Measurements from ENCODE around the gene TMEM121B. TPM values are rescaled to one million over a fixed set of nuclear protein-coding genes. Genes with fewer than 3 reads are reported as not detected.

Gene TMEM121B
- polyA plus RNA-seq, 1 of the 3 experiments (the other 2 are of a cell fraction) = 0.13 TPM

GRCh38 chr22:17083811-17084441 is 37.2 kb downstream of the TMEM121B start:
- Histone ChIP-seq H3F3A (replicated peaks; ENCODE audit: insufficient read depth) (peaks cover 3% of the 10 kb centered on the region), H3K9me2 (no peaks in the 10 kb centered on the region), H3K4me2 (peak overlapping the region; percentile 82), H4K20me1 (ENCODE audit: insufficient read depth) (peaks cover 12% of the 10 kb centered on the region; the same call in 1 of the 2 replicates), H3K36me3 (replicated peaks in 1 of 2; ENCODE audit: control insufficient read depth in 1 of 2, insufficient read depth in 2 of 2, low read length in 1 of 2) (no peaks in the 10 kb centered on the region), H3K4me1 (ENCODE audit: control insufficient read depth in 1 of 2, insufficient read depth in 2 of 2, low read depth in 1 of 2, low read length in 1 of 2) (no peaks in the 10 kb centered on the region), H3K9ac (no peak overlapping the region), H3K79me2 (ENCODE audit: insufficient read depth) (peaks cover 2% of the 10 kb centered on the region), H3K27ac (ENCODE audit: low read depth in 2 of 2, low read length in 1 of 2) (no peak overlapping the region), H2AFZ (ENCODE audit: low read depth) (peak overlapping the region; percentile 97), H3K9me3 (no peaks in the 10 kb centered on the region), H3K27me3 (ENCODE audit: insufficient read depth) (no peaks in the 10 kb centered on the region), H3K4me3 (ENCODE audit: low read depth in 2 of 2, low read length in 1 of 2) (peak overlapping the region in 1 of 2 experiments; percentile 74; a peak in 2 of 4 replicates)
- no peak for TF ChIP-seq PBX3 (IDR thresholded peaks at IDR 0.05)
- TF ChIP-seq, protein P1, sequence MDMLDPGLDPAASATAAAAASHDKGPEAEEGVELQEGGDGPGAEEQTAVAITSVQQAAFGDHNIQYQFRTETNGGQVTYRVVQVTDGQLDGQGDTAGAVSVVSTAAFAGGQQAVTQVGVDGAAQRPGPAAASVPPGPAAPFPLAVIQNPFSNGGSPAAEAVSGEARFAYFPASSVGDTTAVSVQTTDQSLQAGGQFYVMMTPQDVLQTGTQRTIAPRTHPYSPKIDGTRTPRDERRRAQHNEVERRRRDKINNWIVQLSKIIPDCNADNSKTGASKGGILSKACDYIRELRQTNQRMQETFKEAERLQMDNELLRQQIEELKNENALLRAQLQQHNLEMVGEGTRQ (IDR thresholded peaks at IDR 0.05; ENCODE audit: borderline replicate concordance, low read depth, low read length) = no peak
- TF ChIP-seq FOXM1 (IDR thresholded peaks at IDR 0.05; ENCODE audit: low read depth) = no peak
- POLR2A ChIA-PET = no interaction called here
- DNase-seq = no peak
- 59% methylated on average over 33 of the region's 33 CpGs for WGBS (ENCODE audit: low lambda C conversion rate)
- CTCF ChIA-PET = interaction anchor here (0.6 to 5.2 kb wide), 4 partner anchors 9 to 88 kb away, joined by 3 to 17 read pairs (median 5); no protein-coding TSS in a partner anchor

DNA sequence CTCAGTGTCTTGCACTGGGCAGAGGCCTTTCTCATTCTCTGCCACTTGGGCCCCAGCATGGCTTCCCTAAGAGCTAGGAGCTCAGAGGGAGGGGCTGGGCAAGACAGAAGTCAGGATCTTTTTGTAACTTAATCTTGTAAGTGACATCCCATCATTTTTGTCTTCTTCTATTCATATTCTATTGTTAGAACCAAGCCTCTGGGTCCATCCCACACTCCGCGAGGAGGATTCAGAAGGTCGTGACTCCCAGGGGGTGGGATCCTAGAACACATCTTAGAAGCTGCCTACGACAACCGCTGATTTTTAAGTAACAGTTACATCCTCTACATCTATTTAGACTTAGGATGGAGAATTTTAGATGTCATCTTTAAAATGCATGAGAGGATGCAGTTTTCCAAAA is 37.9 kb downstream of the TMEM121B start:
- H3K9me3 ChIP-seq = no peaks in the 10 kb centered on the region
- H3K36me3 ChIP-seq (replicated peaks in 1 of 2; ENCODE audit: control insufficient read depth in 1 of 2, insufficient read depth in 2 of 2, low read length in 1 of 2) = no peaks in the 10 kb centered on the region
- H3K9ac ChIP-seq = no peak overlapping the region
- CTCF ChIA-PET = interaction anchor here (1.2 to 5.2 kb wide), 3 partner anchors 8 to 89 kb away, joined by 3 to 17 read pairs (median 7); no protein-coding TSS in a partner anchor
- POLR2A ChIA-PET = no interaction called here
- no peak overlapping the region for H2AFZ ChIP-seq (ENCODE audit: low read depth)
- H3F3A ChIP-seq (replicated peaks; ENCODE audit: insufficient read depth) = peaks cover 3% of the 10 kb centered on the region
- DNase-seq = no peak
- H3K9me2 ChIP-seq = no peaks in the 10 kb centered on the region
- peaks cover 5% of the 10 kb centered on the region; the same call in 1 of the 2 replicates for H4K20me1 ChIP-seq (ENCODE audit: insufficient read depth)
- TF ChIP-seq, protein P2, sequence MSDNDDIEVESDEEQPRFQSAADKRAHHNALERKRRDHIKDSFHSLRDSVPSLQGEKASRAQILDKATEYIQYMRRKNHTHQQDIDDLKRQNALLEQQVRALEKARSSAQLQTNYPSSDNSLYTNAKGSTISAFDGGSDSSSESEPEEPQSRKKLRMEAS (IDR thresholded peaks at IDR 0.05; ENCODE audit: low read depth) = no peak
- TF ChIP-seq, protein P1 (IDR thresholded peaks at IDR 0.05; ENCODE audit: borderline replicate concordance, low read depth, low read length) = no peak
- no peak for TF ChIP-seq EP300 (IDR thresholded peaks at IDR 0.05; ENCODE audit: borderline replicate concordance in 1 of 2, low read depth in 1 of 2, low read length in 1 of 2)
- no peak overlapping the region for H3K27ac ChIP-seq (ENCODE audit: low read depth in 2 of 2, low read length in 1 of 2)
- WGBS (ENCODE audit: low lambda C conversion rate) = 92% methylated on average over 5 of the region's 5 CpGs
- no peak overlapping the region for H3K4me2 ChIP-seq
- H3K4me3 ChIP-seq (ENCODE audit: low read depth in 2 of 2, low read length in 1 of 2) = no peak overlapping the region
- H3K4me1 ChIP-seq (ENCODE audit: control insufficient read depth in 1 of 2, insufficient read depth in 2 of 2, low read depth in 1 of 2, low read length in 1 of 2) = no peaks in the 10 kb centered on the region
- no peaks in the 10 kb centered on the region; the same call in 1 of the 2 replicates for H3K79me2 ChIP-seq (ENCODE audit: insufficient read depth)
- H3K27me3 ChIP-seq (ENCODE audit: insufficient read depth) = no peaks in the 10 kb centered on the region
